Uterus (tissue), 4 donors: ENCODE measurements around the gene NADK. TPM values are rescaled to one million over a fixed set of nuclear protein-coding genes. Genes with fewer than 3 reads are reported as not detected.
"Not testable (repeated sequence)": the region's sequence is repeated elsewhere in the genome, so short reads cannot be mapped to it uniquely, and the experiment has no call there.

Experiments
- DNase-seq, 2 donors: peaks; one replicate each; pipeline ENCODE4 v3.0.0-alpha.2; 2019 to 2020
- H3K27ac ChIP-seq, 2 donors: fragments of 200-600 bp; sonication (generic); 1 replicate in 1 of 2; 2 replicates in 1 of 2; pipeline ENCODE4 v1.5.1; 2016 to 2018
- H3K27me3 ChIP-seq, 2 donors: fragments of 200-600 bp; sonication (generic); one replicate each; pipeline ENCODE4 v1.5.1; 2018 to 2019; ENCODE audit warnings: control low read depth in 1 of 2
- H3K36me3 ChIP-seq, 2 donors: fragments of 200-600 bp; sonication (generic); one replicate each; pipeline ENCODE4 v1.5.1; 2019; ENCODE audit warnings: control low read depth in 1 of 2
- H3K4me1 ChIP-seq, 2 donors: fragments of 200-600 bp; sonication (generic); one replicate each; pipeline ENCODE4 v1.5.1; 2018 to 2019; ENCODE audit warnings: control low read depth in 1 of 2
- H3K4me3 ChIP-seq, 2 donors: fragments of 200-600 bp; sonication (generic); 1 replicate in 1 of 2; 2 replicates in 1 of 2; pipeline ENCODE4 v1.5.1; 2018 to 2019; ENCODE audit warnings: mild to moderate bottlenecking in 1 of 2
- H3K9me3 ChIP-seq, 2 donors: fragments of 200-600 bp; sonication (generic); one replicate each; pipeline ENCODE4 v1.5.1; 2019; ENCODE audit warnings: control low read depth in 1 of 2
- POLR2A ChIP-seq, 2 donors: fragments of 450-650 bp; IDR thresholded peaks; one replicate each; pipeline ENCODE4 v1.6.1; 2016; ENCODE audit warnings: antibody characterized with exemption in 2 of 2, mild to moderate bottlenecking in 1 of 2, moderate library complexity in 1 of 2
- intact Hi-C: fragments of 100-400 bp; cut with DNase I; formaldehyde crosslinking; loops from one replicate; pipeline ENCODE4 v1.15.1; 2023; ENCODE audit warnings: low total_unique reads
- total RNA-seq, 4 donors: library from RNA; depleted of rRNA in 3 of 4; stranded (reverse); fragments of >200 nt in 3 of 4; gene quantifications; one replicate each; pipeline versions ENCODE4 v1.1.0 to v1.2.4, GENCODE V29; 2014 to 2023
- TF ChIP-seq, protein P1 (sequence below), 4 experiments: fragments of 200-600 bp in 2 of 4; fragments of 450-650 bp in 2 of 4; sonication (generic) in 2 of 4; IDR thresholded peaks; one replicate each; pipeline ENCODE4 v1.5.1; 2016 to 2019; ENCODE audit warnings: antibody characterized with exemption in 4 of 4, mild to moderate bottlenecking in 2 of 4, moderate library complexity in 1 of 4
- donor health status: DM: yes; HTN: yes; CAD: no.

NADK gene
- total RNA-seq, 4 donors from 2014 or later: 40.1 to 76.9 (median 51.8) TPM

DNA sequence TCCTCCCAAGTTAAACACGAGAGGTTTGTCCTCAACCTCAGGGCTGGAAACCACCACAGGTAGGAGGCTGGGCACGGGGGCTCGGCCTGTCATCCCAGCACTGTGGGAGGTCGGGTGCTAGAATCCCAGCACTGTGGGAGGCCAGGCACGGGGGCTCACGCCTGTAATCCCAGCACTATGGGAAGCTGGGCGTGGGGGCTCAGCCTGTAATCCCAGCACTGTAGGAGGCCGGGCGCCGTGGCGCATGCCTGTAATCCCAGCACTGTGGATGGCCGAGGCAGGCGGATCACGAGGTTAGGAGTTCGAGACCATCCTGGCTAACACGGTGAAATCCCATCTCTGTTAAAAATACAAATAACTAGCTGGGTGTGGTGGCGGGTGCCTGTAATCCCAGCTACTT, 47.4 kb downstream of the NADK start:
- DNase-seq: peak in 1 of 2 donors; percentile 7
- TF ChIP-seq, protein P1, sequence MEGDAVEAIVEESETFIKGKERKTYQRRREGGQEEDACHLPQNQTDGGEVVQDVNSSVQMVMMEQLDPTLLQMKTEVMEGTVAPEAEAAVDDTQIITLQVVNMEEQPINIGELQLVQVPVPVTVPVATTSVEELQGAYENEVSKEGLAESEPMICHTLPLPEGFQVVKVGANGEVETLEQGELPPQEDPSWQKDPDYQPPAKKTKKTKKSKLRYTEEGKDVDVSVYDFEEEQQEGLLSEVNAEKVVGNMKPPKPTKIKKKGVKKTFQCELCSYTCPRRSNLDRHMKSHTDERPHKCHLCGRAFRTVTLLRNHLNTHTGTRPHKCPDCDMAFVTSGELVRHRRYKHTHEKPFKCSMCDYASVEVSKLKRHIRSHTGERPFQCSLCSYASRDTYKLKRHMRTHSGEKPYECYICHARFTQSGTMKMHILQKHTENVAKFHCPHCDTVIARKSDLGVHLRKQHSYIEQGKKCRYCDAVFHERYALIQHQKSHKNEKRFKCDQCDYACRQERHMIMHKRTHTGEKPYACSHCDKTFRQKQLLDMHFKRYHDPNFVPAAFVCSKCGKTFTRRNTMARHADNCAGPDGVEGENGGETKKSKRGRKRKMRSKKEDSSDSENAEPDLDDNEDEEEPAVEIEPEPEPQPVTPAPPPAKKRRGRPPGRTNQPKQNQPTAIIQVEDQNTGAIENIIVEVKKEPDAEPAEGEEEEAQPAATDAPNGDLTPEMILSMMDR (IDR thresholded peaks at IDR 0.05): no peak
- no peak for TF ChIP-seq POLR2A (IDR thresholded peaks at IDR 0.05)
- Histone ChIP-seq H3K4me1 (no peaks in the 10 kb centered on the region), H3K9me3 (no peaks in the 10 kb centered on the region), H3K4me3 (no peak overlapping the region), H3K27ac (no peak overlapping the region), H3K36me3 (no peaks in the 10 kb centered on the region), H3K27me3 (no peaks in the 10 kb centered on the region)
- intact Hi-C loops: no loop called here

GRCh38 chr1:1730230-1730629, 48.0 kb downstream of the NADK start:
- H3K4me3 ChIP-seq, H3K4me1 ChIP-seq, H3K9me3 ChIP-seq, H3K27ac ChIP-seq, H3K27me3 ChIP-seq, intact Hi-C loops, H3K36me3 ChIP-seq: not testable (repeated sequence)
- DNase-seq: peak in 1 of 2 donors; percentile 10

DNA sequence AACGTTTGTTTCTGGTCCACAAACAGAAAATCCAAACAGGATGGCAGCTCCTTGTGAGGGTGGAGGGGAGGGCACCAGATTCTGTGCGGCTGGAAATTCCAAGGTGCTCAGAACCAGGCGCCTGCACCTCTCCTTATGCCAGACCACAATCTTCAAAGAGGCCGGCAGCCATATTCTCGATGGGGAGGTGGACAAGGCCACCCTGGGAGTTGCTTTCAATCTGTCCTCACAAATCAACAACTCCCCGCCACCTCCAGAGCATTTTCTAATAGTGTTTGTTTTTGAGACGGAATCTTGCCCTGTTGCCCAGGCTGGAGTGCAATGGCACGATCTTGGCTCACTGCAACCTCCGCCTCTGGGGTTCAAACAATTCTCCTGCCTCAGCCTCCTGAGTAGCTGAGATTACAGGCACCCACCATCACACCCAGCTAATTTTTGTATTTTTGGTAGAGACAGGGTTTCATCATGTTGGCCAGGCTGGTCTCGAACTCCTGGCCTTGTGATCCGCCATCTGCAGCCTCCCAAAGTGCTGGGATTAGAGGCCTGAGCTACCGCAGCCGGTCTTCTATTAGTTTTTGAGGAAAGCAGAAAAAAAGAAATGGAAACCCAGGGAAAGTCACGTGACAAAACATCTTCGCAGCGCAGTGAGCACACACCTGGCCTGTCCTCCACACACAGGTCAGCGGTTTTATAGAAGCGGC, 49.0 kb downstream of the NADK start:
- peak in 1 of 2 donors; percentile 12 for DNase-seq
- not testable (repeated sequence) for H3K36me3 ChIP-seq
- peak overlapping the region in 1 of 2 donors; percentile 70 for H3K27ac ChIP-seq

DNA sequence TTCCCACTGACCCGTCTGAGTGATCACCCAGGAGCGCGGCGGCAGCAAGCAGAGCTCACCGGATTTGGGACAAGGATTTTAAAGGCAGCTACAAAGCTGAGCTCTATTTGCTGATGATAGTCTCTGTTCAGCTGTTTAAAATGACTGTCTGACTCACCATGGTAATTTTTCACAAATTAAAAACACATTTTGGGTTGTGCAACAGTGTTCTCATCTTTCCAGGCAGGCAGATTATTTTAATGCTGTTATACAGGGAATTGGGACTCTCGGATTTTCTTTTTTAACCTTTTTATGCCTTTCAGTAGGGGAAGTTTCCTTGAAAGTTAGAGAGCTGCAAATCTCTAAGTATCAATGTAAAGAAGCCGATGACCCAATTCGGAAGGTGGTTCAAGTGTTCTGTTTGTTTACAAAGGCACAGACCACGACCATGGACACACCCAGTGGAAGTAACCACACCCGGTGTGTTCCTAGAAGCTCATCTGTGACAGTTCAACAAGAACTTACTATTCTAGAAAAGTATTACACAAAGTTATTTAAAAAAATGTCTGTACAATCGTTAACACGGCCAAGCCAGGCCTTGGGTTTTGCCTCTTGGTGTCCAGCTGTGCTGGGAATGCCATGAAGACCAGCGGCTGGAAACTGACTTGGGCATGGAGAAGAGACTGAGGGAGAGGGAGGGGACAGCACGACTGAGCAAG, 49.8 kb downstream of the NADK start:
- H3K9me3 ChIP-seq, H3K4me3 ChIP-seq, H3K36me3 ChIP-seq, intact Hi-C loops, H3K27me3 ChIP-seq, H3K4me1 ChIP-seq: not testable (repeated sequence)
- H3K27ac ChIP-seq: peak overlapping the region; percentile 37 to 70
- peak in 1 of 2 donors; percentile 32 for DNase-seq

More for the DNA sequence above, 49.0 kb downstream of the NADK start:
- intact Hi-C loops, H3K27me3 ChIP-seq, H3K9me3 ChIP-seq, H3K4me1 ChIP-seq, H3K4me3 ChIP-seq: not testable (repeated sequence)

DNA sequence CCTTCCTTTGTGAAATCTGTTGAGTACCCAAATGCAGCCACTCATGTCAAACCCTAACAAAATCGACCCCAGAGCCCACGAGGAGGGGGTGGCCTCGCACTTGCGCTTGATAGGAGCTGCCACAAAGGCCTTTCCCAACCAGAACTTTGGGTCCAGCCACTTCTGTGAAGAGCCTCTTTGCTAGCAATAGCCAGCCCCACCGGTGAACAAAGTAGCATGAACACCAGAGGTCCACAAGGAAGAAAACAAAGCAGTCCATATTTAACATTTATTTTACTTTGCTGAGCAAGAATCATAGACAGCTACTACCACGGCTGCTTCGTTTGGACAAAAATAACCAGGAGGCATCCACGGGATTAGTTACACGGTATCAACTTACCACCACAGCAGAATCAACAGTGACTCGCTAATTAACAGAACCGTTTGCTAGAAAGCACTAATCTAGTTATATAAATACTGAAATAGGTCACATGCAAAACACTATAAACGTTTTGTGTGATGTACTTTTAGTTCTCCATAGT, 51.1 kb downstream of the NADK start:
- intact Hi-C loops, H3K27ac ChIP-seq, H3K36me3 ChIP-seq, H3K4me3 ChIP-seq, H3K4me1 ChIP-seq, H3K27me3 ChIP-seq, DNase-seq, H3K9me3 ChIP-seq: not testable (repeated sequence)

DNA sequence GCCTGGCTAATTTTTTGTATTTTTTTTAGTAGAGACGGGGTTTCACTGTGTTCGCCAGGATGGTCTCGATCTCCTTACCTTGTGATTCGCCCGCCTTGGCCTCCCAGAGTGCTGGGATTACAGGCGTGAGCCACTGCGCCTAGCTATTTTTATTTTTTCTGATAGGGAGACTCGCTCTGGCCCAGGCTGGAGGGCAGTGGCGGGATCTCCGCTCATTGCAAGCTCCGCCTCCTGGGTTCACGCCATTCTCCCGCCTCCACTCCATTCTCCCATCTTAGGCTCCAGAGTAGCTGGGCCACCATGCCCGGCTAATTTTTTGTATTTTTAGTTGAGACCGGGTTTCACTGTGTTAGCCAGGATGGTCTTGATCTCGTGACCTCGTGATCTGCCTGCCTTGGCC, 52.2 kb downstream of the NADK start:
- intact Hi-C loops, H3K4me1 ChIP-seq, H3K27ac ChIP-seq, H3K36me3 ChIP-seq, H3K4me3 ChIP-seq, H3K27me3 ChIP-seq, H3K9me3 ChIP-seq: not testable (repeated sequence)
- DNase-seq: peak in 1 of 2 donors; percentile 10

GRCh38 chr1:1724035-1724864, 54.0 kb downstream of the NADK start, which contains the start of gene CDK11A:
Gene CDK11A (minus strand): TSS chr1:1724357. CDS start chr1:1722818, 1,539 bp downstream.
- Histone ChIP-seq H3K27ac (peak within 1 kb of the TSS; percentile 69 to 94), H3K4me3 (peak within 1 kb of the TSS; percentile 55 to 75)
- H3K27me3 ChIP-seq, H3K36me3 ChIP-seq, intact Hi-C loops, H3K4me1 ChIP-seq, H3K9me3 ChIP-seq: not testable (repeated sequence)
- peak; percentile 98 to 99 for DNase-seq
- TF ChIP-seq, protein P1 (IDR thresholded peaks at IDR 0.05): peak in 3 of 4 experiments; percentile 22 to 43 (median 30)
- peak; percentile 14 to 71 for TF ChIP-seq POLR2A (IDR thresholded peaks at IDR 0.05)
